Ishikawa (cell line): ENCODE results near the gene GCNA.

ENCODE experiments used
- CEBPB ChIP-seq: IDR thresholded peaks from 2 replicates; pipeline ENCODE4 v1.6.1; 2012
- CREB1 ChIP-seq: IDR thresholded peaks from 2 replicates; pipeline ENCODE4 v1.6.1; 2012; ENCODE audit warnings: low read depth
- EGR1 ChIP-seq: IDR thresholded peaks from 2 replicates; pipeline ENCODE4 v1.6.1; 2012
- EP300 ChIP-seq: IDR thresholded peaks from 2 replicates; pipeline ENCODE4 v1.6.1; 2012; ENCODE audit warnings: borderline replicate concordance
- FOXM1 ChIP-seq: IDR thresholded peaks from 2 replicates; pipeline ENCODE4 v1.6.1; 2012; ENCODE audit warnings: low read depth, borderline replicate concordance
- NFIC ChIP-seq: IDR thresholded peaks from 2 replicates; pipeline ENCODE4 v1.6.1; 2012
- RAD21 ChIP-seq: IDR thresholded peaks from 2 replicates; pipeline ENCODE4 v1.6.1; 2012; ENCODE audit warnings: low read depth
- TAF1 ChIP-seq: IDR thresholded peaks from 2 replicates; pipeline ENCODE4 v1.6.1; 2012; ENCODE audit warnings: low read depth, mild to moderate bottlenecking
- TCF12 ChIP-seq: IDR thresholded peaks from 2 replicates; pipeline ENCODE4 v1.6.1; 2012; ENCODE audit warnings: low read depth
- TEAD4 ChIP-seq: IDR thresholded peaks from 2 replicates; pipeline ENCODE4 v1.6.1; 2012
- YY1 ChIP-seq: IDR thresholded peaks from 2 replicates; pipeline ENCODE4 v1.6.1; 2012; ENCODE audit warnings: low read depth
- ZBTB7A ChIP-seq: IDR thresholded peaks from 2 replicates; pipeline ENCODE4 v1.6.1; 2012; ENCODE audit warnings: low read depth
- TF ChIP-seq, protein P1 (sequence below): IDR thresholded peaks from 2 replicates; pipeline ENCODE4 v1.6.1; 2012
- TF ChIP-seq, protein P2 (sequence below): IDR thresholded peaks from 2 replicates; pipeline ENCODE4 v1.6.1; 2012; ENCODE audit warnings: low read depth, mild to moderate bottlenecking
- TF ChIP-seq, protein P3 (sequence below): IDR thresholded peaks from 2 replicates; pipeline ENCODE4 v1.6.1; 2012

Gene GCNA

DNA sequence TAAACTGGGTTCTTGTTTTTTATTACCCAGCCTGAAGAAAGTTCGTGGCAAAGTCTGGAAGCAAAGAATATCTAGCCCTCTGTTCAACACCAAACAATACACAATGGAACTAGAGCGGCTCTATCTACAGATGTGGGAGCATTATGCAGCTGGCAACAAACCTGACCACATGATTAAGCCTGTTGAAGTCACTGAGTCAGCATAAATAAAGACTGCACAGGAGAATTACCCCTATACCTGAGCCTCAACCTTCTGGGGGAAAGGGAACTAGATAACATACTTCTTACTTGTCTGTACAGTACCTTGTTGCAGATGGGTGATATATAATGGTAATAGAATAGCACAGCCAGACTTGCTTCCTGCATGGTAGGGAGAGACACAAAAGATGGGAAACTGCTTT, 4.6 kb upstream of the GCNA start:
- no peak for TF ChIP-seq EGR1

DNA sequence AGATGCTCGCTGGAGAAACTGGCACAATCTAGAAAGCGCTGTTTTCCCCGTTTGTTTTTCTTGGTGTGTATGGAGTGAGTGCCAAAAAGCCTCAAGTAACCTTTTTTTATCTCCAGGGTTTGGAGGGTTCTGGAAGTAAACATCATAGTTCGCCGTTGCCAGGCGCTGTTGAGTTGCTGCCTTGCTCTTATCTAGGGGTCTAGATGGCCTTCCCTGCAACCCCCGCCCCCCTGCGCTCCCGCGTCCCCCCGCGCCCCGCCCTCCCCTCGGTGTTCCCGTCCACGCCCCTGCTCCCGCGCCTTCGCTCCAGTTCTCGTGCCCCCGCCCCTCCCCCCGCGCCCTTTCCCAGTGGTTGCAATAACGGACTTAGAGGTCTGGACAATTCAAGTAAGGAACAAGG, 555 bp upstream of the GCNA start:
- no peak for TF ChIP-seq CREB1
- TF ChIP-seq, protein P1, sequence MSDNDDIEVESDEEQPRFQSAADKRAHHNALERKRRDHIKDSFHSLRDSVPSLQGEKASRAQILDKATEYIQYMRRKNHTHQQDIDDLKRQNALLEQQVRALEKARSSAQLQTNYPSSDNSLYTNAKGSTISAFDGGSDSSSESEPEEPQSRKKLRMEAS: no peak
- TF ChIP-seq ZBTB7A: no peak
- no peak for TF ChIP-seq EP300
- TF ChIP-seq CEBPB: no peak
- TF ChIP-seq YY1: no peak
- TF ChIP-seq RAD21: no peak
- TF ChIP-seq TCF12: no peak
- TF ChIP-seq TAF1: no peak
- no peak for TF ChIP-seq NFIC

DNA sequence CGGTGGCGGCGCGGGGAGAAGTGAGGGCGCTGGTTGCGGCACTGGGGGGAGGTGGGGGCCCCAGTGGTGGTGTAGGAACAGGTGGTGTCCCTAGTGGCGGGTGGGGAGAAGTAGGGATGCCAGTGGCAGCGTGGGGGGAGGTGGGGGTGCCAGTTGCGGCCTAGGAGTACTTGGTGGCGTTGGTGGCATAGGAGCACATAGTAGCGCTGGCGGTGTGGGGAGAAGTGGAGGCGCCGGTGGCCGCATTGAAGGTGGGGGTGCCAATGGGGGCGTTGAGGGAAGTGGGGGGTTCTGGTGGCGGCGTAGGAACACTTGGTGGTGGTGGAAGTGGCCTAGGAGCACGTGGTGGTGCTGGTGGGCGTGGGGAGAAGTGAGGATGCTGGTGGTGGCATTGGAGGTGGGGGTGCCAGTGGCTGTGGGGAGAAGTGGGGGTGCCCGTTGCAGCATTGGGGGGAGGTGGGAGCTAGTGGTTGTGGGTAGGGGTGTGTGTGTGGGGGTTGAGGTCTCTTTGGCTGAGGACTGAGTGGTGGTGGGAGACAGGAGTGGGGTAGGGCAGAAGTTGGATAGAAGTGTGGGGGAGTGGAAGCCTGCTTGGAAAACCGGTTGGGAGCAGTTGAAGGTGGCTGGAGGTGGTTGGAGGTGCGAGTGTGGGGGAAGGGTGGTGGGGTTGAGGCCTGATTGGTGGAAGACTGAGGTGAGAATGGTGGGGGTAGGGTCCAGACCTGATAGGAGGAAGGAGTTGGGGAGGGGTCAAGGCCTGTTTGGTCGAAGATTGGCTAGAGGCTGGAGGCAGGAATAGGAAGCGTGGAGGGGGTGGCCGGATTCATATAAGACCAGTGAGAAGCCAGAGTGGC, 1.1 kb downstream of the GCNA start:
- TF ChIP-seq NFIC (no peak), TEAD4 (no peak), YY1 (no peak), CREB1 (no peak), RAD21 (no peak), FOXM1 (no peak), TAF1 (no peak), EGR1 (no peak), EP300 (no peak), ZBTB7A (no peak), CEBPB (no peak)
- TF ChIP-seq, protein P2, sequence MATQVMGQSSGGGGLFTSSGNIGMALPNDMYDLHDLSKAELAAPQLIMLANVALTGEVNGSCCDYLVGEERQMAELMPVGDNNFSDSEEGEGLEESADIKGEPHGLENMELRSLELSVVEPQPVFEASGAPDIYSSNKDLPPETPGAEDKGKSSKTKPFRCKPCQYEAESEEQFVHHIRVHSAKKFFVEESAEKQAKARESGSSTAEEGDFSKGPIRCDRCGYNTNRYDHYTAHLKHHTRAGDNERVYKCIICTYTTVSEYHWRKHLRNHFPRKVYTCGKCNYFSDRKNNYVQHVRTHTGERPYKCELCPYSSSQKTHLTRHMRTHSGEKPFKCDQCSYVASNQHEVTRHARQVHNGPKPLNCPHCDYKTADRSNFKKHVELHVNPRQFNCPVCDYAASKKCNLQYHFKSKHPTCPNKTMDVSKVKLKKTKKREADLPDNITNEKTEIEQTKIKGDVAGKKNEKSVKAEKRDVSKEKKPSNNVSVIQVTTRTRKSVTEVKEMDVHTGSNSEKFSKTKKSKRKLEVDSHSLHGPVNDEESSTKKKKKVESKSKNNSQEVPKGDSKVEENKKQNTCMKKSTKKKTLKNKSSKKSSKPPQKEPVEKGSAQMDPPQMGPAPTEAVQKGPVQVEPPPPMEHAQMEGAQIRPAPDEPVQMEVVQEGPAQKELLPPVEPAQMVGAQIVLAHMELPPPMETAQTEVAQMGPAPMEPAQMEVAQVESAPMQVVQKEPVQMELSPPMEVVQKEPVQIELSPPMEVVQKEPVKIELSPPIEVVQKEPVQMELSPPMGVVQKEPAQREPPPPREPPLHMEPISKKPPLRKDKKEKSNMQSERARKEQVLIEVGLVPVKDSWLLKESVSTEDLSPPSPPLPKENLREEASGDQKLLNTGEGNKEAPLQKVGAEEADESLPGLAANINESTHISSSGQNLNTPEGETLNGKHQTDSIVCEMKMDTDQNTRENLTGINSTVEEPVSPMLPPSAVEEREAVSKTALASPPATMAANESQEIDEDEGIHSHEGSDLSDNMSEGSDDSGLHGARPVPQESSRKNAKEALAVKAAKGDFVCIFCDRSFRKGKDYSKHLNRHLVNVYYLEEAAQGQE: no peak
- TF ChIP-seq, protein P1: no peak
- TF ChIP-seq, protein P3, sequence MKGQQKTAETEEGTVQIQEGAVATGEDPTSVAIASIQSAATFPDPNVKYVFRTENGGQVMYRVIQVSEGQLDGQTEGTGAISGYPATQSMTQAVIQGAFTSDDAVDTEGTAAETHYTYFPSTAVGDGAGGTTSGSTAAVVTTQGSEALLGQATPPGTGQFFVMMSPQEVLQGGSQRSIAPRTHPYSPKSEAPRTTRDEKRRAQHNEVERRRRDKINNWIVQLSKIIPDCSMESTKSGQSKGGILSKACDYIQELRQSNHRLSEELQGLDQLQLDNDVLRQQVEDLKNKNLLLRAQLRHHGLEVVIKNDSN: no peak

DNA sequence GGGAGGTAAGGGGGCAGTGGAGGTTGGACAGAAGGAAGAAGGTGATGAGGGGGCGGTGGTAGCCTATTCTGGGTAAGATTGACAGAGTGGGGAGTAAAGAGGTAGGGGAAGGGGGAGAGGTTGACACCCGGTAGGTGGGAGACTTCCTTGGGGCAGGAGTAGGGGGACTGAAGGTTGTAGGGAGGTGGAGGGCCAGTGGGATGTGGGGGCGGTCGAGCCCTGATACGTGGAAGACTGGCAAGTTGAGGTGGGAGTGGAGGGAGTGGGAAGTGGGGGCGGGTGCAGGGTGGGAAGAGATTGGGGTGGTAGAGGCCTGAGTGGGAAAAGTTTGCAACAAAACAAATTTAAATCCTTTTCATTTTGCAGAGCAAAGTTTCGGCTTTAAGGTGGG, 1.7 kb downstream of the GCNA start:
- no peak for TF ChIP-seq RAD21
- no peak for TF ChIP-seq ZBTB7A
- TF ChIP-seq YY1: no peak
- TF ChIP-seq, protein P1: no peak
- TF ChIP-seq CREB1: no peak
- TF ChIP-seq, protein P3: no peak
- TF ChIP-seq FOXM1: no peak
- no peak for TF ChIP-seq TAF1
- no peak for TF ChIP-seq NFIC
- TF ChIP-seq TEAD4: no peak
- TF ChIP-seq, protein P2: no peak

DNA sequence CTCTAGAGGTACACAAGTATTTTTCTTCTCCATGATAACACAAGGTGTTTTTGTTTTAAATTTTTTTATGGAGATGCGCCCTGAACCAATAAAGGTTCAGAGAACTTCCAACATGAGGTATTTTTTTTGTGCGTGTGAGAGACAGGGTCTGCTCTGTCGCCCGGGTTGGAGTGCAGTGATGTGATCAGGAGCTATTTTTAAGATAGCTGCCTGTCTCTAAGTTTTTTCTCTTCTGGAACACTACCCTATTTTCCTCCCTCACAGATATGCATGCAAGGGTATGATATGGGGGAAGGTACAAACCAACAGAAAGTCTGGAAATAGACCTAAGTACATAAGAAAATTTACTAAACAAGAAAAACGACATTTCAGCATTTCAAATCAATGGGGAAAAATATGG, 3.0 kb downstream of the GCNA start:
- no peak for TF ChIP-seq NFIC
- TF ChIP-seq FOXM1: no peak
- TF ChIP-seq CREB1: no peak
- TF ChIP-seq, protein P1: no peak
- TF ChIP-seq YY1: no peak
- TF ChIP-seq ZBTB7A: no peak
- no peak for TF ChIP-seq TAF1
- TF ChIP-seq CEBPB: no peak
- no peak for TF ChIP-seq EP300
- TF ChIP-seq, protein P2: no peak
- TF ChIP-seq, protein P3: no peak
- TF ChIP-seq RAD21: no peak
- no peak for TF ChIP-seq TCF12
- TF ChIP-seq EGR1: no peak
- no peak for TF ChIP-seq TEAD4
